GM12865 (cell line): ENCODE data around the gene MTMR11.
A peak's percentile ranks its signal among the peaks of the same experiment; 100 is the strongest.

Experiments
- DNase-seq: peaks from one replicate; pipeline ENCODE4 v3.0.0; 2010; ENCODE audit warnings: low read depth
- H3K4me3 ChIP-seq: 2 replicates; pipeline ENCODE4 v1.5.1; 2011; ENCODE audit warnings: mild to moderate bottlenecking, low read depth, low read length, control low read depth
- TF ChIP-seq, protein P1 (sequence below): IDR thresholded peaks from 2 replicates; pipeline ENCODE4 v1.5.1; 2011; ENCODE audit warnings: low read length, control low read depth, low read depth, inconsistent platforms; ENCODE audit not compliant: insufficient read depth; ENCODE audit errors: missing control alignments

MTMR11 gene

DNA sequence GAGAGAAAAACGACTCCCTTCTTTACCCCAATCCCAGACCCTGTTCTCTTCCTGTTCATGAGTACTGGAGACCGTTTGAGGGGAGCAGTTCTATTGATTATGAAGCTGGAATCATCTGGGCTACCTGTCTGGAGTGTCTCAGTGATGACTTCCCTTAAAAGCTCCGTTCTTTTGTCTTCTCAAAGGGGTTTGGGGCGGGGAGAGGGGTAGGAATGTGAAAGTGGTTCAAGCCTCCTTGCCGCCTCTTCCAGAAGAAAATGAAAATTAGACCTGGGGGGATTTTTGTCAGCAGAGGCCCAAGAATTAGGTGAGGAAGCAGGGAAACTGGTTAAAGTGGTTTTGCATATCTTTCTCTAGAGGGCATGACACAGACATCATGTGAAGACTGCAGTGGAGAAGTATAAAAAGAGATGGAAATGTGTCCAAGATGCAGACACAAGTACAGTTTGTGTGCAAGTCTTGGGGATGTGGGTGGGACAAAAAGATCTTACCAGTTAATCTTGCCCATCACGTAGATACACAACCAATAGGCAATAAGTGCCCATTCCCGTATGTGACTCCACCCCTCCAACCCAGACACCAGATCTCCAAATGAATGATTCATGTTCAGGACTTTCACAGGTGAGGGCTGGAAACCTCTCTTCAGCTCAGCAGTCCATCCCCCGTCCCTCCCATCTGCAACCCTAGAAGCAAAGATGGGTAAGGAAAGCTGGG lies 470 bp upstream of the MTMR11 start:
- TF ChIP-seq, protein P1, sequence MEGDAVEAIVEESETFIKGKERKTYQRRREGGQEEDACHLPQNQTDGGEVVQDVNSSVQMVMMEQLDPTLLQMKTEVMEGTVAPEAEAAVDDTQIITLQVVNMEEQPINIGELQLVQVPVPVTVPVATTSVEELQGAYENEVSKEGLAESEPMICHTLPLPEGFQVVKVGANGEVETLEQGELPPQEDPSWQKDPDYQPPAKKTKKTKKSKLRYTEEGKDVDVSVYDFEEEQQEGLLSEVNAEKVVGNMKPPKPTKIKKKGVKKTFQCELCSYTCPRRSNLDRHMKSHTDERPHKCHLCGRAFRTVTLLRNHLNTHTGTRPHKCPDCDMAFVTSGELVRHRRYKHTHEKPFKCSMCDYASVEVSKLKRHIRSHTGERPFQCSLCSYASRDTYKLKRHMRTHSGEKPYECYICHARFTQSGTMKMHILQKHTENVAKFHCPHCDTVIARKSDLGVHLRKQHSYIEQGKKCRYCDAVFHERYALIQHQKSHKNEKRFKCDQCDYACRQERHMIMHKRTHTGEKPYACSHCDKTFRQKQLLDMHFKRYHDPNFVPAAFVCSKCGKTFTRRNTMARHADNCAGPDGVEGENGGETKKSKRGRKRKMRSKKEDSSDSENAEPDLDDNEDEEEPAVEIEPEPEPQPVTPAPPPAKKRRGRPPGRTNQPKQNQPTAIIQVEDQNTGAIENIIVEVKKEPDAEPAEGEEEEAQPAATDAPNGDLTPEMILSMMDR, result no peak
- peak; percentile 16 for DNase-seq
- no peak overlapping the region for H3K4me3 ChIP-seq

DNA sequence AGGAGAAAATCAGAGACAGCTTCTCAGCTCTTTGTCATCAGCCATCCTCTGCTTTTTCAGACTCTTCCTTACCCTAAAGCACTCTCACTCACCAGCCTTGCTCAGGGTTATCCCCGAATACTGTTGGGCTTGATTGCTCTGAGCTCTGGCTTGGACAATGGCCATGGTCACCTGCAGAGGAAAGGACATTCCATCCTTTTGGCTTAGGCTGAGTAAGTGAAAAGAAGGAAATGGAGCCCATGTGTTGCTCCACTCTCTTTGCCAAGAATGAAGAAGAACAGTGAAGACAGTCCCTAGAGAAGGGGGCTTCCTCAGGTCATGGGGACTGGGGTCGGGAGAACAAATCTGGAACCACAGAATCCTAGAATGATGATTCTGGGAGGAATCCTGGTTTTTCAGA lies 2.3 kb downstream of the MTMR11 start:
- DNase-seq, result no peak
- TF ChIP-seq, protein P1, result no peak
- no peak overlapping the region for H3K4me3 ChIP-seq

DNA sequence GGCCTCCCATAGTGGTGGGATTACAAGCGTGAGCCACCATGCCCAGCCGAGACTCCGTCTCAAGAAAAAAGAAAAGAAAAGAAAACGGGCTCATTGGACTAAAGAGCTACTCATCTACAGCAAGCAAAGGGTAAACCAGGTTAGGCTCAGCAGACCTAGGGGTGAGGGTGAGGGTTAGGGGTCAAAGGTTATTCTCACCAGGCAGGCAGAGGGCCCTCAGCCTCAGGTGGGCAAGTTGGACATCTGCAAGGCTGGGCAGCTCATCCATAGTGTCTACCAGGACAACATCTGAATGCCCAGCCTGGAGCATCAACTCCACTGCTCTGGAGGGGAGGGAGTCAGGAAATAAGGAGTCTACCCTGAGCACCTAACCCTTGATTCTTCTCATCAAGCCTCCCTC lies 3.5 kb downstream of the MTMR11 start:
- DNase-seq, result no peak
- TF ChIP-seq, protein P1, result no peak
- H3K4me3 ChIP-seq, result no peak overlapping the region

DNA sequence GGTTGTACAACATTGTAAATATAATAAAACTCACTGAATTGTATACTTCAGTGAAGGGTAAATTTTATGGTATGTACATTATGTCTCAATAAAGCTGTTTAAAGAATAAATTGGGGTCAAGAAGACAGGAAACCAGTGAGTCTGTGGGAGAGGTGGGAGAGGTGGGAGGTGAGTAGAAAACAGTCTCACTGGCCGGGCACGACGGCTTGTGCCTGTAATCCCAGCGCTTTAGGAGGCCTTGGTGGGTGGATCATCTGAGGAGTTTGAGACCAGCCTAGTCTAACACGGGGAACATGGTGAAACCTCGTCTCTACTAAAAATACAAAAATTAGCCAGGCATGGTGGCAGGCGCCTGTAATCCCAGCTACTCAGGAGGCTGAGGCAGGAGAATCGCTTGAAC lies 4.2 kb downstream of the MTMR11 start:
- TF ChIP-seq, protein P1, result no peak
- DNase-seq, result no peak
- no peak overlapping the region for H3K4me3 ChIP-seq

DNA sequence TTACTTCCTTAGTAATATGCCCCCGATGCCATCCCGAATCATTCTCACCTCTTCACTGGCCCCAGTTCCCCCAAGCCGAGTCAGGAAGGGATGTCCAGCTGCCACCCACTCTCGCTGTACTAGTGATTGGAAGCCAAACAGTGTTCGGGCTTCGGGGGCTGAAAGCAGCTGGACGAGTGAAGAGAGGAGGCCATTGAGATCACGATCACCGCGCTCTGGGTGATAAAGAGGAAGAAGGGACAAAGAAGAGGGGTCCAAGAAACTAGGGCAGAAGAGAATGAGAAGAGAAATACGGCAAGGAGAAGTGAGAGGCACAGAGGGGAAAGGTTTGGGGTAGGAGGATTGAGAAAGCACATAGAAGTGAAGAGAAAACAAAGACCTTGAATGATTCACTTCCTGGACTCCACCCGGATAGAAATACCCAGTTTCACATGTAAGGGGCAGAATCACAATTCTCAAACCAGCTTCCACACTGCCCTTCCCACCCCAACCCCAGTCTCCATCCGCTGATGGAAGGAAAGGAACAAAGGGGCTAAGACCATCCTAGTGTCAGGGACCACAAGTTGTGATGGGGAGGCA lies 5.4 kb downstream of the MTMR11 start:
- DNase-seq, result no peak
- no peak overlapping the region for H3K4me3 ChIP-seq
- TF ChIP-seq, protein P1, result no peak

DNA sequence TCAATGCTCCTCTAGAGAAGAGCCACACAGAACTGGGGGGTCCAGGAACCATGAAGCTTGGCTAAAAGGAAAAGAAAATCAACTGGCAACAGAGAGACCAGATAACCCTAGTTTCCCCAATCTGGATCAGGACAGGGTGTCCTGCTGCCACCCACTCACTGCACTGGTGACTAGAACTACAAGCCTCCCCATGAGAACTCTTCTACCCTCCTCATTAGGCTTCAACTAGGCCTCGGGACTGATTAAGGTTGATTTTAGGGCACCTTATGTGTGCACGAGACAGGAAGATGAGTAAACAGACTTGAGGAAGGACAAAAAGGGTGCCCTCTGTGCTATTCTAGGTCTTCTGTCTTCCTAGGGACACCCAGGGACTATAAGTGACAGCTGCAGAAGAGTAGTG lies 6.8 kb downstream of the MTMR11 start:
- DNase-seq, result no peak
- H3K4me3 ChIP-seq, result no peak overlapping the region
- TF ChIP-seq, protein P1, result no peak

DNA sequence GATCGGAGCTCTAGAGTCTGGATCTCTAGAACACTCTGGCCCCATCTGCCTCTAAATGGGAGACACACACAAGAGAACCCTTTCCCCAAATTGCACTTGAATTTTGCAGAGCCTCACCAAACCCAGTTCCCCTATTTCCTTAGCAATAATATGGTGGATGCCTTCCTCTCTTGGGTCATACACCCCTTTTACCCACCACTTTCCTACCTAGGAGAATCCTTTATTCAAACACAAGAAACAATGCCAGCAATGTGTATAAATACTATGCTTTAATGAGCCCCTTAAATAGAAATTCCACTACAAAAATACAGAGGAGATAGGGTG lies 8.3 kb downstream of the MTMR11 start:
- no peak for DNase-seq
- TF ChIP-seq, protein P1, result no peak

More for the DNA sequence above, 8.3 kb downstream of the MTMR11 start:
- H3K4me3 ChIP-seq, result peak overlapping the region; percentile 98
